ENCODE results near the gene NFE2L3. TPM values are rescaled to one million over a fixed set of nuclear protein-coding genes. Genes with fewer than 3 reads are reported as not detected.
"Not testable (repeated sequence)": the region's sequence is repeated elsewhere in the genome, so short reads cannot be mapped to it uniquely, and the experiment has no call there.

Gene NFE2L3
- total RNA-seq, 1 experiment from 2014 or later: 8.5 TPM

- DNase-seq (ENCODE audit: low spot score): no peak
- intact Hi-C loops (cut with micrococcal nuclease; ENCODE audit: unreplicated experiment): no loop called here
- ChIA-PET CTCF (no interaction called here), POLR2A (ENCODE audit: low non-redundant PET) (interaction anchor here (0.7 to 1.3 kb wide), 2 partner anchors 101 to 151 kb away, joined by 3 to 5 read pairs; no protein-coding TSS in a partner anchor)
- Histone ChIP-seq H3K27me3 (replicated peaks; ENCODE audit: insufficient read depth, low read depth, low read length, poor library complexity) (no peaks in the 10 kb centered on the region), H3K36me3 (ENCODE audit: insufficient read depth, low read length, poor library complexity, severe bottlenecking) (peaks cover 92% of the 10 kb centered on the region), H3K9me3 (ENCODE audit: low read depth, low read length, poor library complexity, severe bottlenecking) (no peaks in the 10 kb centered on the region), H3K27ac (ENCODE audit: low read depth, low read length, poor library complexity, severe bottlenecking) (no peak overlapping the region), H3K4me1 (ENCODE audit: insufficient read depth, low read length, poor library complexity, severe bottlenecking) (peaks cover 44% of the 10 kb centered on the region), H3K4me3 (ENCODE audit: low read depth, low read length, poor library complexity, severe bottlenecking) (no peak overlapping the region)
- TSS peak; percentile 79 for BruUV-seq (replicated peaks)
- TF ChIP-seq EZH2 (IDR thresholded peaks at IDR 0.05; ENCODE audit: borderline replicate concordance, low read depth, low read length, poor library complexity, severe bottlenecking) (no peak), CTCF (conservative IDR thresholded peaks at IDR 0.05; ENCODE audit: low read depth, low read length) (no peak)
Measured at GRCh38 chr7:26191974-26192479, 40.0 kb downstream of the NFE2L3 start.

- intact Hi-C loops (cut with micrococcal nuclease; ENCODE audit: unreplicated experiment): no loop called here
- no peaks in the 10 kb centered on the region for H3K27me3 ChIP-seq (replicated peaks; ENCODE audit: insufficient read depth, low read depth, low read length, poor library complexity)
- ChIA-PET CTCF (no interaction called here), POLR2A (ENCODE audit: low non-redundant PET) (interaction anchor here (0.6 to 1.3 kb wide), 3 partner anchors 19 to 151 kb away, joined by 3 to 5 read pairs (median 3); no protein-coding TSS in a partner anchor)
- H3K27ac ChIP-seq (ENCODE audit: low read depth, low read length, poor library complexity, severe bottlenecking): no peak overlapping the region
- peaks cover 47% of the 10 kb centered on the region for H3K4me1 ChIP-seq (ENCODE audit: insufficient read depth, low read length, poor library complexity, severe bottlenecking)
- no peak overlapping the region for H3K4me3 ChIP-seq (ENCODE audit: low read depth, low read length, poor library complexity, severe bottlenecking)
- TF ChIP-seq EZH2 (IDR thresholded peaks at IDR 0.05; ENCODE audit: borderline replicate concordance, low read depth, low read length, poor library complexity, severe bottlenecking): no peak
- TF ChIP-seq CTCF (conservative IDR thresholded peaks at IDR 0.05; ENCODE audit: low read depth, low read length): no peak
- no peak for DNase-seq (ENCODE audit: low spot score)
- BruUV-seq (replicated peaks): no TSS peak
- no peaks in the 10 kb centered on the region for H3K9me3 ChIP-seq (ENCODE audit: low read depth, low read length, poor library complexity, severe bottlenecking)
- H3K36me3 ChIP-seq (ENCODE audit: insufficient read depth, low read length, poor library complexity, severe bottlenecking): peaks cover 98% of the 10 kb centered on the region
Measured at GRCh38 chr7:26192485-26193087, 40.6 kb downstream of the NFE2L3 start.

- Histone ChIP-seq H3K4me1 (ENCODE audit: insufficient read depth, low read length, poor library complexity, severe bottlenecking) (peaks cover 47% of the 10 kb centered on the region), H3K9me3 (ENCODE audit: low read depth, low read length, poor library complexity, severe bottlenecking) (no peaks in the 10 kb centered on the region), H3K4me3 (ENCODE audit: low read depth, low read length, poor library complexity, severe bottlenecking) (no peak overlapping the region), H3K36me3 (ENCODE audit: insufficient read depth, low read length, poor library complexity, severe bottlenecking) (peaks cover 99% of the 10 kb centered on the region), H3K27me3 (replicated peaks; ENCODE audit: insufficient read depth, low read depth, low read length, poor library complexity) (no peaks in the 10 kb centered on the region), H3K27ac (ENCODE audit: low read depth, low read length, poor library complexity, severe bottlenecking) (no peak overlapping the region)
- CTCF ChIA-PET: no interaction called here
- no TSS peak for BruUV-seq (replicated peaks)
- intact Hi-C loops (cut with micrococcal nuclease; ENCODE audit: unreplicated experiment): no loop called here
- no peak for TF ChIP-seq CTCF (conservative IDR thresholded peaks at IDR 0.05; ENCODE audit: low read depth, low read length)
- TF ChIP-seq EZH2 (IDR thresholded peaks at IDR 0.05; ENCODE audit: borderline replicate concordance, low read depth, low read length, poor library complexity, severe bottlenecking): no peak
- no peak for DNase-seq (ENCODE audit: low spot score)
- POLR2A ChIA-PET (ENCODE audit: low non-redundant PET): no interaction called here
Measured at GRCh38 chr7:26193432-26194207, 41.6 kb downstream of the NFE2L3 start.

- POLR2A ChIA-PET (ENCODE audit: low non-redundant PET): interaction anchor here (0.6 to 0.7 kb wide), 3 partner anchors 12 to 39 kb away, joined by 4 to 16 read pairs (median 4); no protein-coding TSS in a partner anchor
Measured at GRCh38 chr7:26194764-26195163, 42.8 kb downstream of the NFE2L3 start.

More at GRCh38 chr7:26194764-26195163, 42.8 kb downstream of the NFE2L3 start:
- CTCF ChIA-PET: interaction anchor here (0.6 kb wide), 1 partner anchor 105 kb away, joined by 4 read pairs; no protein-coding TSS in a partner anchor
- H3K27me3 ChIP-seq (replicated peaks; ENCODE audit: insufficient read depth, low read depth, low read length, poor library complexity); BruUV-seq (replicated peaks); H3K27ac ChIP-seq (ENCODE audit: low read depth, low read length, poor library complexity, severe bottlenecking); H3K9me3 ChIP-seq (ENCODE audit: low read depth, low read length, poor library complexity, severe bottlenecking); DNase-seq (ENCODE audit: low spot score); H3K4me3 ChIP-seq (ENCODE audit: low read depth, low read length, poor library complexity, severe bottlenecking): not testable (repeated sequence)
- peaks cover 98% of the 10 kb centered on the region for H3K36me3 ChIP-seq (ENCODE audit: insufficient read depth, low read length, poor library complexity, severe bottlenecking)
- H3K4me1 ChIP-seq (ENCODE audit: insufficient read depth, low read length, poor library complexity, severe bottlenecking): peaks cover 47% of the 10 kb centered on the region
- intact Hi-C loops (cut with micrococcal nuclease; ENCODE audit: unreplicated experiment): loop anchor here (5.0 kb wide), 1 partner anchor 302 kb away; no protein-coding TSS in a partner anchor

Data from A673 (cell line).